Measurements from ENCODE around the gene FIGNL1. TPM values are rescaled to one million over a fixed set of nuclear protein-coding genes. Genes with fewer than 3 reads are reported as not detected.

The FIGNL1 gene
- total and polyA plus RNA-seq, 2 of the 4 experiments (the other 2 are of a cell fraction): 8.2 to 27.1 TPM

GRCh38 chr7:50497068-50497642, 47.0 kb upstream of the FIGNL1 start:
- intact Hi-C loops (cut with micrococcal nuclease) (no loop called here), in situ Hi-C loops (cut with MboI; ENCODE audit: low sequenced_read_pairs) (no loop called here), dilution Hi-C loops (cut with HindIII; ENCODE audit: low sequenced_read_pairs, unreplicated experiment) (no loop called here)
- Histone ChIP-seq H3K9me3 (ENCODE audit: control insufficient read depth, insufficient read depth, low read length) (no peaks in the 10 kb centered on the region), H2AK9ac (replicated peaks; ENCODE audit: low read depth, low read length, poor library complexity) (no peak overlapping the region), H2BK5ac (ENCODE audit: low read depth, low read length, poor library complexity, severe bottlenecking) (no peak overlapping the region), H3K27me3 (ENCODE audit: control insufficient read depth, insufficient read depth, low read length) (peaks cover 14% of the 10 kb centered on the region), H3K9ac (ENCODE audit: low read depth, low read length) (no peak overlapping the region), H3K4me3 (ENCODE audit: insufficient read depth, low read depth, low read length) (no peak overlapping the region), H2BK15ac (ENCODE audit: low read depth, low read length) (no peak overlapping the region), H4K5ac (ENCODE audit: low read depth, low read length) (no peak overlapping the region), H3K56ac (ENCODE audit: extremely low read depth, insufficient read depth, low read length) (no peak overlapping the region), H4K20me1 (ENCODE audit: insufficient read depth, low read length) (no peaks in the 10 kb centered on the region), H3K14ac (replicated peaks; ENCODE audit: low read depth, low read length) (no peak overlapping the region), H3K4me2 (ENCODE audit: low read depth, low read length) (no peak overlapping the region), H2BK120ac (ENCODE audit: low read depth, low read length) (no peak overlapping the region), H3K18ac (ENCODE audit: low read depth, low read length) (no peak overlapping the region), H3K9me1 (ENCODE audit: insufficient read depth, low read length) (no peaks in the 10 kb centered on the region), H2AK5ac (ENCODE audit: low read depth, low read length) (no peak overlapping the region), H3K27ac (ENCODE audit: insufficient read depth, low read length) (no peak overlapping the region), H4K8ac (ENCODE audit: low read depth in 2 of 2, low read length in 2 of 2) (no peak overlapping the region), H3K36me3 (ENCODE audit: control insufficient read depth, insufficient read depth, low read length) (no peaks in the 10 kb centered on the region), H3K4ac (ENCODE audit: low read depth, low read length) (no peak overlapping the region), H2AFZ (replicated peaks; ENCODE audit: low read length, poor library complexity) (no peak overlapping the region), H3K4me1 (ENCODE audit: control insufficient read depth, insufficient read depth, low read length) (no peaks in the 10 kb centered on the region; the same call in 1 of the 2 replicates), H3K79me1 (ENCODE audit: low read depth in 1 of 2, low read length in 2 of 2) (no peaks in the 10 kb centered on the region), H3K23ac (ENCODE audit: low read depth, low read length) (no peak overlapping the region), H4K91ac (ENCODE audit: insufficient read depth, low read depth, low read length) (no peak overlapping the region), H2BK20ac (ENCODE audit: low read depth, low read length) (no peak overlapping the region)
- ATAC-seq (ENCODE audit: low read depth): peak; percentile 51
- no CpG with 5 or more reads among the region's 8 CpGs for WGBS, 2 experiments (ENCODE audit: extremely low coverage in 2 of 2, insufficient read length in 1 of 2)
- ChIA-PET CTCF (interaction anchor here (0.6 kb wide), 1 partner anchor 19 kb away, joined by 3 read pairs; no protein-coding TSS in a partner anchor), POLR2A (ENCODE audit: unreplicated experiment) (no interaction called here)
- DNase-seq: peak; percentile 12
- TF ChIP-seq SMC3 (IDR thresholded peaks at IDR 0.05; ENCODE audit: low read depth, low read length): no peak
- TF ChIP-seq MAFK (IDR thresholded peaks at IDR 0.05; ENCODE audit: low read depth, low read length): no peak
- no peak for TF ChIP-seq RFX5 (IDR thresholded peaks at IDR 0.05; ENCODE audit: low read depth, low read length)
- no peak for TF ChIP-seq MXI1 (IDR thresholded peaks at IDR 0.05; ENCODE audit: borderline replicate concordance, low read depth, low read length)
- no peak for TF ChIP-seq BHLHE40 (IDR thresholded peaks at IDR 0.05; ENCODE audit: low read depth, low read length)
- no peak for TF ChIP-seq POLR2A (IDR thresholded peaks at IDR 0.05; ENCODE audit: low read depth, low read length)
- no peak for TF ChIP-seq CEBPB (IDR thresholded peaks at IDR 0.05; ENCODE audit: low read depth, low read length)
- no peak for TF ChIP-seq RCOR1 (IDR thresholded peaks at IDR 0.05; ENCODE audit: insufficient replicate concordance, low read length)
- TF ChIP-seq USF2 (IDR thresholded peaks at IDR 0.05; ENCODE audit: low read depth, low read length): no peak
- no peak for TF ChIP-seq MAZ (IDR thresholded peaks at IDR 0.05; ENCODE audit: borderline replicate concordance, low read depth, low read length)
- no peak for TF ChIP-seq FOS (IDR thresholded peaks at IDR 0.05; ENCODE audit: low read depth, low read length)
- TF ChIP-seq ELK1 (IDR thresholded peaks at IDR 0.05; ENCODE audit: borderline replicate concordance, low read depth, low read length): no peak
- TF ChIP-seq CHD1 (IDR thresholded peaks at IDR 0.05; ENCODE audit: low read depth, low read length): no peak
- TF ChIP-seq NFE2L2 (IDR thresholded peaks at IDR 0.05; ENCODE audit: low read depth, low read length): no peak
- TF ChIP-seq CTCF (conservative IDR thresholded peaks at IDR 0.05; ENCODE audit: low read depth, low read length): no peak
- no peak for TF ChIP-seq RAD21 (IDR thresholded peaks at IDR 0.05; ENCODE audit: low read length)
- no TSS peak for BruUV-seq (replicated peaks)
